Breast epithelium (tissue), 4 donors: ENCODE measurements around the gene FANCG. TPM values are rescaled to one million over a fixed set of nuclear protein-coding genes. Genes with fewer than 3 reads are reported as not detected.

ENCODE experiments used
- DNase-seq, 2 donors: peaks; one replicate each; pipeline ENCODE4 v3.0.0-alpha.2; 2019; ENCODE audit warnings: low spot score in 2 of 2
- H3K27ac ChIP-seq, 2 donors: fragments of 200-600 bp; sonication (generic) in 1 of 2; one replicate each; pipeline ENCODE4 v1.5.1; 2016 to 2019; ENCODE audit warnings: mild to moderate bottlenecking in 1 of 2
- H3K27me3 ChIP-seq, 2 donors: fragments of 200-600 bp; sonication (generic) in 1 of 2; one replicate each; pipeline versions ENCODE4 v1.5.1 to v1.6.0; 2017 to 2019; ENCODE audit warnings: control low read depth in 1 of 2, mild to moderate bottlenecking in 1 of 2
- H3K36me3 ChIP-seq: fragments of 200-600 bp; one replicate; pipeline ENCODE4 v1.5.1; 2019
- H3K4me1 ChIP-seq, 2 donors: fragments of 200-600 bp; sonication (generic); one replicate each; pipeline ENCODE4 v1.5.1; 2016 to 2019; ENCODE audit warnings: control low read depth in 1 of 2
- H3K4me3 ChIP-seq, 3 donors: fragments of 200-600 bp; sonication (generic); 1 replicate in 2 of 3; 2 replicates in 1 of 3; pipeline ENCODE4 v1.5.1; 2016 to 2019; ENCODE audit warnings: mild to moderate bottlenecking in 3 of 3, moderate library complexity in 2 of 3
- H3K9me3 ChIP-seq, 2 donors: fragments of 200-600 bp; sonication (generic) in 1 of 2; one replicate each; pipeline ENCODE4 v1.5.1; 2016 to 2019; ENCODE audit warnings: control low read depth in 1 of 2
- CTCF ChIP-seq, 3 donors: fragments of 450-650 bp; IDR thresholded peaks; one replicate each; pipeline ENCODE4 v1.5.1; 2016 to 2017; ENCODE audit warnings: antibody characterized with exemption in 3 of 3, mild to moderate bottlenecking in 3 of 3, moderate library complexity in 3 of 3
- POLR2A ChIP-seq: fragments of 450-650 bp; IDR thresholded peaks from one replicate; pipeline ENCODE4 v1.6.1; 2016; ENCODE audit warnings: antibody characterized with exemption, mild to moderate bottlenecking, moderate library complexity
- POLR2AphosphoS5 ChIP-seq, 3 donors: sonication (generic); formaldehyde crosslinking; IDR thresholded peaks; one replicate each; pipeline ENCODE4 v1.6.1; 2017; ENCODE audit warnings: antibody characterized with exemption in 3 of 3
- intact Hi-C: fragments of 100-400 bp; cut with DNase I; formaldehyde crosslinking; loops from one replicate; pipeline ENCODE4 v1.15.1; 2023; ENCODE audit warnings: low total_unique reads
- total RNA-seq, 3 donors: library from RNA; depleted of rRNA; stranded (reverse); fragments of >200 nt; gene quantifications; one replicate each; pipeline ENCODE4 v1.1.0, GENCODE V29; 2016

FANCG gene
- total RNA-seq, 3 donors from 2014 or later: 10.7 to 15.2 (median 13.4) TPM

- Histone ChIP-seq H3K27me3 (no peaks in the 10 kb centered on the region), H3K9me3 (no peaks in the 10 kb centered on the region), H3K36me3 (no peaks in the 10 kb centered on the region), H3K27ac (peak overlapping the region; percentile 88 to 92), H3K4me1 (peaks cover 0 to 25% of the 10 kb centered on the region in 2 donors), H3K4me3 (peak overlapping the region; percentile 60 to 76 (median 60))
- intact Hi-C loops: no loop called here
- TF ChIP-seq CTCF (IDR thresholded peaks at IDR 0.05) (no peak), POLR2A (no peak), POLR2AphosphoS5 (IDR thresholded peaks at IDR 0.05) (no peak)
- DNase-seq: peak in 1 of 2 donors; percentile 44
These were observed 35.3 kb upstream of the FANCG start for GRCh38 chr9:35114840-35115628.

- peak overlapping the region; percentile 60 to 76 (median 60) for H3K4me3 ChIP-seq
- no peaks in the 10 kb centered on the region for H3K36me3 ChIP-seq
- no peaks in the 10 kb centered on the region for H3K27me3 ChIP-seq
- intact Hi-C loops: no loop called here
- H3K27ac ChIP-seq: peak overlapping the region; percentile 88 to 92
- TF ChIP-seq CTCF (IDR thresholded peaks at IDR 0.05) (no peak), POLR2A (no peak), POLR2AphosphoS5 (IDR thresholded peaks at IDR 0.05) (no peak)
- no peaks in the 10 kb centered on the region for H3K9me3 ChIP-seq
- peaks cover 0 to 25% of the 10 kb centered on the region in 2 donors for H3K4me1 ChIP-seq
- DNase-seq: peak in 1 of 2 donors; percentile 67
These were observed 34.5 kb upstream of the FANCG start for GRCh38 chr9:35114113-35114839.

- Histone ChIP-seq H3K27me3 (no peaks in the 10 kb centered on the region), H3K9me3 (no peaks in the 10 kb centered on the region), H3K36me3 (no peaks in the 10 kb centered on the region), H3K4me1 (peaks cover 0 to 25% of the 10 kb centered on the region in 2 donors), H3K27ac (peak overlapping the region; percentile 85 to 87), H3K4me3 (peak overlapping the region in 2 of 3 donors; percentile 76 to 83)
- TF ChIP-seq POLR2A (no peak), CTCF (IDR thresholded peaks at IDR 0.05) (no peak), POLR2AphosphoS5 (IDR thresholded peaks at IDR 0.05) (no peak)
- intact Hi-C loops: no loop called here
- DNase-seq: no peak
These were observed 32.7 kb upstream of the FANCG start for GRCh38 chr9:35112257-35113020.

- intact Hi-C loops: no loop called here
These were observed 31.5 kb upstream of the FANCG start for GRCh38 chr9:35111001-35111933.

More at GRCh38 chr9:35111001-35111933, 31.5 kb upstream of the FANCG start:
- H3K36me3 ChIP-seq: no peaks in the 10 kb centered on the region
- peaks cover 0 to 25% of the 10 kb centered on the region in 2 donors for H3K4me1 ChIP-seq
- H3K9me3 ChIP-seq: no peaks in the 10 kb centered on the region
- TF ChIP-seq CTCF (IDR thresholded peaks at IDR 0.05) (no peak), POLR2AphosphoS5 (IDR thresholded peaks at IDR 0.05) (peak in 2 of 3 donors; percentile 26 to 27)
- H3K27me3 ChIP-seq: no peaks in the 10 kb centered on the region
- DNase-seq: peak; percentile 98
- peak overlapping the region; percentile 85 to 87 for H3K27ac ChIP-seq
- H3K4me3 ChIP-seq: peak overlapping the region; percentile 76 to 83 (median 80)
